Fibroblast of lung (primary cell): ENCODE measurements around the gene IL34. TPM values are rescaled to one million over a fixed set of nuclear protein-coding genes. Genes with fewer than 3 reads are reported as not detected.

Experiments
- DNase-seq, 2 donors: peaks; one replicate each; pipeline versions ENCODE4 v3.0.0 to v3.0.0-alpha.2; 2010; ENCODE audit warnings: low read depth in 2 of 2
- H2AFZ ChIP-seq: 2 replicates; pipeline ENCODE4 v1.5.1; 2012; ENCODE audit warnings: low read length, control low read depth, inconsistent platforms
- H3K27ac ChIP-seq: 2 replicates; pipeline ENCODE4 v1.5.1; 2011; ENCODE audit warnings: low read length, control low read depth; ENCODE audit not compliant: insufficient read depth
- H3K27me3 ChIP-seq: 2 replicates; pipeline ENCODE4 v1.5.1; 2011; ENCODE audit warnings: mild to moderate bottlenecking, low read length; ENCODE audit not compliant: control insufficient read depth, insufficient read depth
- H3K36me3 ChIP-seq: 2 replicates; pipeline ENCODE4 v1.5.1; 2011; ENCODE audit warnings: low read length; ENCODE audit not compliant: control insufficient read depth, insufficient read depth
- H3K4me1 ChIP-seq: 2 replicates; pipeline ENCODE4 v1.5.1; 2011; ENCODE audit warnings: low read length; ENCODE audit not compliant: control insufficient read depth, insufficient read depth; ENCODE audit errors: extremely low read depth
- H3K4me2 ChIP-seq: 2 replicates; pipeline ENCODE4 v1.5.1; 2011; ENCODE audit warnings: low read length, control low read depth; ENCODE audit not compliant: insufficient read depth; ENCODE audit errors: extremely low read depth
- H3K4me3 ChIP-seq, 4 experiments: fragments of 200-600 bp in 1 of 4; sonication (generic) in 1 of 4; replicated peaks in 1 of 4; 2 replicates each; pipeline ENCODE4 v1.5.1; 2011 to 2016; ENCODE audit warnings: low read length in 4 of 4, low read depth in 3 of 4, mild to moderate bottlenecking in 3 of 4, control low read depth in 2 of 4, inconsistent platforms in 1 of 4, mixed read lengths in 1 of 4; ENCODE audit not compliant: insufficient read depth in 1 of 4; ENCODE audit errors: control extremely low read depth in 1 of 4
- H3K79me2 ChIP-seq: 2 replicates; pipeline ENCODE4 v1.5.1; 2012; ENCODE audit warnings: mild to moderate bottlenecking, low read length, inconsistent platforms; ENCODE audit not compliant: control insufficient read depth, insufficient read depth
- H3K9ac ChIP-seq: 2 replicates; pipeline ENCODE4 v1.5.1; 2011; ENCODE audit warnings: mild to moderate bottlenecking, low read length, control low read depth; ENCODE audit not compliant: insufficient read depth
- H3K9me3 ChIP-seq: 2 replicates; pipeline ENCODE4 v1.5.1; 2012; ENCODE audit warnings: low read depth, low read length; ENCODE audit not compliant: control insufficient read depth, insufficient read depth
- H4K20me1 ChIP-seq: 2 replicates; pipeline ENCODE4 v1.5.1; 2011; ENCODE audit warnings: low read length; ENCODE audit not compliant: control insufficient read depth, insufficient read depth; ENCODE audit errors: extremely low read depth
- CTCF ChIP-seq, 2 donors: IDR thresholded peaks in 1 of 2; conservative IDR thresholded peaks in 1 of 2; 1 replicate in 1 of 2; 2 replicates in 1 of 2; pipeline ENCODE4 v1.5.1; 2011 to 2012; ENCODE audit warnings: low read length in 2 of 2, control low read depth in 1 of 2, inconsistent platforms in 1 of 2, low read depth in 1 of 2, mild to moderate bottlenecking in 1 of 2
- EZH2 ChIP-seq: IDR thresholded peaks from 2 replicates; pipeline ENCODE4 v1.5.1; 2012; ENCODE audit warnings: low read length, control low read depth, mild to moderate bottlenecking; ENCODE audit errors: missing control alignments
- polyA plus RNA-seq, 2 donors: library from polyadenylated mRNA; depleted of rRNA in 1 of 2; stranded (reverse) in 1 of 2; unstranded in 1 of 2; fragments of >200 nt; gene quantifications; 2 replicates each; pipeline ENCODE4 v1.2.1, GENCODE V29; 2011 to 2012; ENCODE audit warnings: missing spikeins in 1 of 2
- total RNA-seq: library from RNA; depleted of rRNA; stranded (reverse); fragments of >200 nt; gene quantifications from 2 replicates; pipeline ENCODE4 v1.2.1, GENCODE V29; 2014

The IL34 gene
- total and polyA plus RNA-seq, 2 donors (not counting 1 experiment from before 2014, with no cell fraction given): 0.45 to 5.4 TPM

GRCh38 chr16:70691223-70692129, 45.1 kb downstream of the IL34 start:
- Histone ChIP-seq H3K79me2 (peaks cover 1% of the 10 kb centered on the region), H3K4me3 (no peak overlapping the region), H2AFZ (no peak overlapping the region), H3K4me2 (no peak overlapping the region), H4K20me1 (no peaks in the 10 kb centered on the region), H3K9me3 (no peaks in the 10 kb centered on the region), H3K4me1 (peaks cover 74% of the 10 kb centered on the region), H3K27me3 (no peaks in the 10 kb centered on the region), H3K36me3 (no peaks in the 10 kb centered on the region), H3K27ac (peak overlapping the region; percentile 98), H3K9ac (peak overlapping the region; percentile 85)
- peak; percentile 97 to 100 for DNase-seq
- TF ChIP-seq CTCF (conservative IDR thresholded peaks at IDR 0.05 in 1 of 2, IDR thresholded peaks at IDR 0.05 in 1 of 2; ENCODE audit: low read depth in 1 of 2, low read length in 2 of 2): no peak
- TF ChIP-seq EZH2: no peak

GRCh38 chr16:70692130-70692872, 45.9 kb downstream of the IL34 start:
- DNase-seq: peak in 1 of 2 donors; percentile 81

More at GRCh38 chr16:70692130-70692872, 45.9 kb downstream of the IL34 start:
- no peak overlapping the region for H3K4me3 ChIP-seq
- no peak overlapping the region for H2AFZ ChIP-seq
- H3K9ac ChIP-seq: peak overlapping the region; percentile 85
- H3K4me2 ChIP-seq: no peak overlapping the region
- peaks cover 68% of the 10 kb centered on the region for H3K4me1 ChIP-seq
- no peak for TF ChIP-seq EZH2
- TF ChIP-seq CTCF (conservative IDR thresholded peaks at IDR 0.05 in 1 of 2, IDR thresholded peaks at IDR 0.05 in 1 of 2; ENCODE audit: low read depth in 1 of 2, low read length in 2 of 2): no peak
- no peaks in the 10 kb centered on the region for H3K36me3 ChIP-seq
- no peaks in the 10 kb centered on the region for H3K27me3 ChIP-seq
- H4K20me1 ChIP-seq: no peaks in the 10 kb centered on the region
- H3K9me3 ChIP-seq: no peaks in the 10 kb centered on the region
- H3K27ac ChIP-seq: peak overlapping the region; percentile 98
- H3K79me2 ChIP-seq: no peaks in the 10 kb centered on the region
